ENCODE data around the gene VSTM4. TPM values are rescaled to one million over a fixed set of nuclear protein-coding genes. Genes with fewer than 3 reads are reported as not detected.

VSTM4 gene
- total and polyA plus RNA-seq, 2 of the 4 experiments (the other 2 are of a cell fraction): 2.4 to 2.9 TPM

- no peak overlapping the region for H2BK20ac ChIP-seq (ENCODE audit: low read depth, low read length)
- H3K27ac ChIP-seq (ENCODE audit: insufficient read depth, low read length): no peak overlapping the region
- no peak overlapping the region for H3K4ac ChIP-seq (ENCODE audit: low read depth, low read length)
- intact Hi-C loops (cut with micrococcal nuclease): no loop called here
- no peak overlapping the region for H3K9ac ChIP-seq (ENCODE audit: low read depth, low read length)
- peaks cover 12% of the 10 kb centered on the region; the same call in 1 of the 2 replicates for H3K36me3 ChIP-seq (ENCODE audit: control insufficient read depth, insufficient read depth, low read length)
- no peaks in the 10 kb centered on the region; the same call in 1 of the 2 replicates for H3K9me3 ChIP-seq (ENCODE audit: control insufficient read depth, insufficient read depth, low read length)
- dilution Hi-C loops (cut with HindIII; ENCODE audit: low sequenced_read_pairs, unreplicated experiment): no loop called here
- WGBS, 2 experiments (ENCODE audit: extremely low coverage in 2 of 2, insufficient read length in 1 of 2): no CpG with 5 or more reads among the region's 1 CpG
- BruUV-seq (replicated peaks): no TSS peak
- no peaks in the 10 kb centered on the region for H3K27me3 ChIP-seq (ENCODE audit: control insufficient read depth, insufficient read depth, low read length)
- ChIA-PET POLR2A (ENCODE audit: unreplicated experiment) (no interaction called here), CTCF (no interaction called here)
- no peak overlapping the region for H3K18ac ChIP-seq (ENCODE audit: low read depth, low read length)
- ATAC-seq (ENCODE audit: low read depth) (no peak), DNase-seq (no peak)
- no peak overlapping the region for H2BK120ac ChIP-seq (ENCODE audit: low read depth, low read length)
- H4K5ac ChIP-seq (ENCODE audit: low read depth, low read length): no peak overlapping the region
- H3K14ac ChIP-seq (replicated peaks; ENCODE audit: low read depth, low read length): no peak overlapping the region
- H2AK5ac ChIP-seq (ENCODE audit: low read depth, low read length): no peak overlapping the region
- H3K9me1 ChIP-seq (ENCODE audit: insufficient read depth, low read length): no peaks in the 10 kb centered on the region; the same call in 1 of the 2 replicates
- H3K56ac ChIP-seq (ENCODE audit: extremely low read depth, insufficient read depth, low read length): no peak overlapping the region
- no peak overlapping the region for H3K23ac ChIP-seq (ENCODE audit: low read depth, low read length)
- H4K91ac ChIP-seq (ENCODE audit: insufficient read depth, low read depth, low read length): no peak overlapping the region
- no peak overlapping the region for H2BK5ac ChIP-seq (ENCODE audit: low read depth, low read length, poor library complexity, severe bottlenecking)
- H2AK9ac ChIP-seq (replicated peaks; ENCODE audit: low read depth, low read length, poor library complexity): no peak overlapping the region
- H3K4me1 ChIP-seq (ENCODE audit: control insufficient read depth, insufficient read depth, low read length): no peaks in the 10 kb centered on the region
- TF ChIP-seq RCOR1 (IDR thresholded peaks at IDR 0.05; ENCODE audit: insufficient replicate concordance, low read length) (no peak), USF2 (IDR thresholded peaks at IDR 0.05; ENCODE audit: low read depth, low read length) (no peak), RAD21 (IDR thresholded peaks at IDR 0.05; ENCODE audit: low read length) (no peak), CEBPB (IDR thresholded peaks at IDR 0.05; ENCODE audit: low read depth, low read length) (no peak), RFX5 (IDR thresholded peaks at IDR 0.05; ENCODE audit: low read depth, low read length) (no peak), POLR2A (IDR thresholded peaks at IDR 0.05; ENCODE audit: low read depth, low read length) (no peak), MAZ (IDR thresholded peaks at IDR 0.05; ENCODE audit: borderline replicate concordance, low read depth, low read length) (no peak), MAFK (IDR thresholded peaks at IDR 0.05; ENCODE audit: low read depth, low read length) (no peak), NFE2L2 (IDR thresholded peaks at IDR 0.05; ENCODE audit: low read depth, low read length) (no peak), CHD1 (IDR thresholded peaks at IDR 0.05; ENCODE audit: low read depth, low read length) (no peak), ELK1 (IDR thresholded peaks at IDR 0.05; ENCODE audit: borderline replicate concordance, low read depth, low read length) (no peak), CTCF (conservative IDR thresholded peaks at IDR 0.05; ENCODE audit: low read depth, low read length) (no peak), BHLHE40 (IDR thresholded peaks at IDR 0.05; ENCODE audit: low read depth, low read length) (no peak), SMC3 (IDR thresholded peaks at IDR 0.05; ENCODE audit: low read depth, low read length) (no peak), MXI1 (IDR thresholded peaks at IDR 0.05; ENCODE audit: borderline replicate concordance, low read depth, low read length) (no peak), FOS (IDR thresholded peaks at IDR 0.05; ENCODE audit: low read depth, low read length) (no peak)
- no peak overlapping the region for H3K4me2 ChIP-seq (ENCODE audit: low read depth, low read length)
- H3K79me1 ChIP-seq (ENCODE audit: low read depth in 1 of 2, low read length in 2 of 2): no peaks in the 10 kb centered on the region
- no peak overlapping the region for H2BK15ac ChIP-seq (ENCODE audit: low read depth, low read length)
- H4K8ac ChIP-seq (ENCODE audit: low read depth in 2 of 2, low read length in 2 of 2): no peak overlapping the region
- in situ Hi-C loops (cut with MboI; ENCODE audit: low sequenced_read_pairs): no loop called here
- no peak overlapping the region for H2AFZ ChIP-seq (replicated peaks; ENCODE audit: low read length, poor library complexity)
- H3K4me3 ChIP-seq (ENCODE audit: insufficient read depth, low read depth, low read length): no peak overlapping the region
- no peaks in the 10 kb centered on the region; the same call in 1 of the 2 replicates for H4K20me1 ChIP-seq (ENCODE audit: insufficient read depth, low read length)
Observed at GRCh38 chr10:49061667-49062066, 53.7 kb downstream of the VSTM4 start.
